Prostate gland (tissue), 2 donors: ENCODE results near the gene FHL1. TPM values are rescaled to one million over a fixed set of nuclear protein-coding genes. Genes with fewer than 3 reads are reported as not detected.

Experiments
- DNase-seq: peaks from one replicate; pipeline ENCODE4 v3.0.0-alpha.2; 2019; ENCODE audit warnings: low spot score
- H3K27ac ChIP-seq, 2 donors: fragments of 200-600 bp; sonication (generic); 2 replicates each; pipeline ENCODE4 v1.5.1; 2017 to 2019
- H3K27me3 ChIP-seq: fragments of 200-600 bp; sonication (generic); replicated peaks from 2 replicates; pipeline ENCODE4 v1.5.1; 2019; ENCODE audit not compliant: insufficient read depth
- H3K36me3 ChIP-seq, 2 donors: fragments of 200-600 bp; sonication (generic); 1 replicate in 1 of 2; 2 replicates in 1 of 2; pipeline versions ENCODE4 v1.5.1 to v1.8.1; 2017 to 2019
- H3K4me1 ChIP-seq: fragments of 200-600 bp; sonication (generic); replicated peaks from 2 replicates; pipeline ENCODE4 v1.5.1; 2019
- H3K4me3 ChIP-seq, 2 donors: fragments of 200-600 bp; sonication (generic); 2 replicates each; pipeline ENCODE4 v1.5.1; 2017 to 2019
- H3K9me3 ChIP-seq: fragments of 200-600 bp; sonication (generic); 2 replicates; pipeline ENCODE4 v1.5.1; 2017
- CTCF ChIP-seq, 4 experiments: fragments of 200-600 bp in 2 of 4; fragments of 450-650 bp in 2 of 4; sonication (generic) in 2 of 4; IDR thresholded peaks; 1 replicate in 3 of 4; 2 replicates in 1 of 4; pipeline ENCODE4 v1.5.1; 2016 to 2019; ENCODE audit warnings: antibody characterized with exemption in 4 of 4, mild to moderate bottlenecking in 2 of 4, moderate library complexity in 2 of 4
- POLR2A ChIP-seq: fragments of 450-650 bp; IDR thresholded peaks from one replicate; pipeline ENCODE4 v1.6.1; 2016; ENCODE audit warnings: antibody characterized with exemption, mild to moderate bottlenecking
- POLR2AphosphoS5 ChIP-seq: sonication (generic); formaldehyde crosslinking; IDR thresholded peaks from one replicate; pipeline ENCODE4 v1.6.1; 2017; ENCODE audit warnings: antibody characterized with exemption
- WGBS: methylation state at CpG from one replicate; pipeline ENCODE4 v1.1.5; 2018; 5-methylcytosine and 5-hydroxymethylcytosine counted together
- intact Hi-C: fragments of 100-400 bp; cut with DNase I; formaldehyde crosslinking; loops from one replicate; pipeline ENCODE4 v1.14.2; 2022
- small RNA-seq, 2 donors: library from RNA; depleted of rRNA; stranded (forward); fragments of <200 nt; gene quantifications; one replicate each; pipeline ENCODE3, GENCODE V24; 2016
- total RNA-seq, 2 donors: library from RNA; depleted of rRNA; stranded (reverse); fragments of >200 nt; gene quantifications; one replicate each; pipeline ENCODE4 v1.1.0, GENCODE V29; 2016

Gene FHL1
- total RNA-seq, 2 donors from 2014 or later, result 246 to 296 TPM

- intact Hi-C loops, result no loop called here
These were observed 108.2 kb downstream of the FHL1 start for GRCh38 chrX:136255541-136255940.

GRCh38 chrX:136256026-136256425, 108.7 kb downstream of the FHL1 start:
- H3K4me3 ChIP-seq, result no peak overlapping the region
- intact Hi-C loops, result no loop called here
- WGBS, result 30% methylated on average over 7 of the region's 7 CpGs
- no peak overlapping the region for H3K27ac ChIP-seq
- DNase-seq, result no peak
- H3K36me3 ChIP-seq, result no peaks in the 10 kb centered on the region
- no peaks in the 10 kb centered on the region for H3K4me1 ChIP-seq
- no peak for TF ChIP-seq POLR2A
- TF ChIP-seq POLR2AphosphoS5, result no peak
- no peak for TF ChIP-seq CTCF (IDR thresholded peaks at IDR 0.05)
- H3K9me3 ChIP-seq, result no peaks in the 10 kb centered on the region
- no peaks in the 10 kb centered on the region for H3K27me3 ChIP-seq

More at GRCh38 chrX:136255541-136255940, 108.2 kb downstream of the FHL1 start:
- H3K27me3 ChIP-seq, result no peaks in the 10 kb centered on the region
- no peak for TF ChIP-seq CTCF (IDR thresholded peaks at IDR 0.05)
- no peak for TF ChIP-seq POLR2A
- TF ChIP-seq POLR2AphosphoS5, result no peak
- no peak for DNase-seq
- H3K4me1 ChIP-seq, result no peaks in the 10 kb centered on the region
- H3K4me3 ChIP-seq, result no peak overlapping the region
- WGBS, result 32% methylated on average over 4 of the region's 5 CpGs
- H3K36me3 ChIP-seq, result no peaks in the 10 kb centered on the region
- no peak overlapping the region for H3K27ac ChIP-seq
- H3K9me3 ChIP-seq, result no peaks in the 10 kb centered on the region

- Histone ChIP-seq H3K27me3 (no peaks in the 10 kb centered on the region), H3K27ac (no peak overlapping the region), H3K9me3 (no peaks in the 10 kb centered on the region), H3K4me1 (no peaks in the 10 kb centered on the region), H3K36me3 (no peaks in the 10 kb centered on the region), H3K4me3 (no peak overlapping the region)
- WGBS, result 76% methylated on average over 1 of the region's 1 CpG
- intact Hi-C loops, result no loop called here
- no peak for DNase-seq
- TF ChIP-seq CTCF (IDR thresholded peaks at IDR 0.05) (no peak), POLR2A (no peak), POLR2AphosphoS5 (no peak)
These were observed 111.6 kb downstream of the FHL1 start for GRCh38 chrX:136258951-136259350.

GRCh38 chrX:136259543-136259942, 112.2 kb downstream of the FHL1 start:
- Histone ChIP-seq H3K27ac (no peak overlapping the region), H3K4me1 (no peaks in the 10 kb centered on the region), H3K27me3 (no peaks in the 10 kb centered on the region), H3K4me3 (no peak overlapping the region), H3K9me3 (no peaks in the 10 kb centered on the region), H3K36me3 (no peaks in the 10 kb centered on the region)
- intact Hi-C loops, result no loop called here
- no peak for TF ChIP-seq POLR2A
- no peak for TF ChIP-seq CTCF (IDR thresholded peaks at IDR 0.05)
- TF ChIP-seq POLR2AphosphoS5, result no peak
- 47% methylated on average over 4 of the region's 4 CpGs for WGBS
- no peak for DNase-seq

GRCh38 chrX:136260776-136261175, 113.4 kb downstream of the FHL1 start:
- Histone ChIP-seq H3K4me1 (no peaks in the 10 kb centered on the region), H3K9me3 (no peaks in the 10 kb centered on the region), H3K4me3 (no peak overlapping the region), H3K27ac (no peak overlapping the region), H3K36me3 (no peaks in the 10 kb centered on the region), H3K27me3 (no peaks in the 10 kb centered on the region)
- no peak for TF ChIP-seq CTCF (IDR thresholded peaks at IDR 0.05)
- no peak for TF ChIP-seq POLR2A
- TF ChIP-seq POLR2AphosphoS5, result no peak
- intact Hi-C loops, result no loop called here
- no peak for DNase-seq

Small RNAs within 50 kb of the gene (small RNA-seq; reads per million reads assigned to genes)
- gene RF01210, result 0 reads per million in 2 donors

Other genes with a start within 250 kb of the FHL1 start
- 10 to 100 TPM; 13.7 to 18.3 TPM for gene MMGT1, start 173.5 kb upstream of the FHL1 start, total RNA-seq
- gene SLC9A6, start 162.1 kb upstream of the FHL1 start, total RNA-seq, result 10 to 100 TPM in 1 of 2 donors, 1 to 10 TPM in 1; 7.4 to 14.5 TPM
- 10 to 100 TPM in 1 of 2 donors, 1 to 10 TPM in 1; 6.1 to 22.8 TPM for gene MAP7D3, start 103.9 kb downstream of the FHL1 start, total RNA-seq
- gene ADGRG4, start 153.4 kb downstream of the FHL1 start, total RNA-seq, result under 1 TPM in 1 of 2 donors, not detected in 1; 0.23 TPM